CD4-positive, alpha-beta memory T cell (primary cell): ENCODE measurements around the gene DNTT. TPM values are rescaled to one million over a fixed set of nuclear protein-coding genes. Genes with fewer than 3 reads are reported as not detected.
"Not testable (repeated sequence)": the region's sequence is repeated elsewhere in the genome, so short reads cannot be mapped to it uniquely, and the experiment has no call there.

Experiments
- CTCF ChIA-PET: fragments of 350-600 bp; sonication (Branson Sonifier 250); formaldehyde crosslinking; loops from one replicate; lab custom pipeline; 2021; ENCODE audit warnings: inconsistent platforms; ENCODE audit not compliant: partially characterized antibody; lab: Charles Lee
- POLR2A ChIA-PET: fragments of 350-600 bp; sonication (Branson Sonifier 250); formaldehyde crosslinking; loops from one replicate; lab custom pipeline; 2021; ENCODE audit not compliant: partially characterized antibody; lab: Charles Lee
- DNase-seq, 5 donors: peaks; one replicate each; pipeline versions ENCODE4 v3.0.0 to v3.0.0-alpha.2; 2020 to 2022; ENCODE audit warnings: mixed read lengths in 1 of 5
- H3K27ac ChIP-seq: one replicate; pipeline ENCODE4 v1.7.0; 2013; ENCODE audit warnings: low read depth, low read length
- H3K27me3 ChIP-seq: 2 replicates; pipeline ENCODE4 v1.7.0; 2013; ENCODE audit warnings: mild to moderate bottlenecking, low read length, moderate library complexity; ENCODE audit not compliant: insufficient read depth
- H3K36me3 ChIP-seq: 2 replicates; pipeline ENCODE4 v1.7.0; 2013; ENCODE audit warnings: mild to moderate bottlenecking, low read length, moderate library complexity; ENCODE audit not compliant: insufficient read depth
- H3K4me1 ChIP-seq: 2 replicates; pipeline ENCODE4 v1.7.0; 2013; ENCODE audit warnings: mild to moderate bottlenecking, low read length, moderate library complexity; ENCODE audit not compliant: insufficient read depth
- H3K4me3 ChIP-seq, 2 donors: one replicate each; pipeline ENCODE4 v1.7.0; 2013; ENCODE audit warnings: low read length in 2 of 2, mild to moderate bottlenecking in 1 of 2
- H3K9me3 ChIP-seq, 2 donors: one replicate each; pipeline ENCODE4 v1.7.0; 2013; ENCODE audit warnings: low read length in 2 of 2, control low read depth in 1 of 2; ENCODE audit not compliant: control insufficient read depth in 1 of 2
- H3K27ac Mint-ChIP-seq, 7 donors: one replicate each; pipeline ENCODE4 v1.8.0; 2020 to 2021; ENCODE audit warnings: mixed read lengths in 7 of 7, mild to moderate bottlenecking in 6 of 7, inconsistent platforms in 3 of 7, moderate library complexity in 3 of 7
- H3K27me3 Mint-ChIP-seq, 2 donors: one replicate each; pipeline ENCODE4 v1.8.0; 2020 to 2021; ENCODE audit warnings: mixed read lengths in 2 of 2
- H3K36me3 Mint-ChIP-seq, 2 donors: one replicate each; pipeline ENCODE4 v1.8.0; 2020 to 2021; ENCODE audit warnings: mixed read lengths in 2 of 2, inconsistent platforms in 1 of 2, mild to moderate bottlenecking in 1 of 2
- H3K4me1 Mint-ChIP-seq, 4 donors: one replicate each; pipeline ENCODE4 v1.8.0; 2020 to 2021; ENCODE audit warnings: mixed read lengths in 4 of 4, mild to moderate bottlenecking in 1 of 4
- H3K4me3 Mint-ChIP-seq, 8 donors: one replicate each; pipeline ENCODE4 v1.8.0; 2020 to 2021; ENCODE audit warnings: mixed read lengths in 8 of 8, mild to moderate bottlenecking in 7 of 8, moderate library complexity in 6 of 8, inconsistent platforms in 3 of 8
- H3K9me3 Mint-ChIP-seq, 8 donors: one replicate each; pipeline ENCODE4 v1.8.0; 2020 to 2021; ENCODE audit warnings: mixed read lengths in 8 of 8, mild to moderate bottlenecking in 5 of 8, inconsistent platforms in 3 of 8, moderate library complexity in 1 of 8
- intact Hi-C: fragments of 100-400 bp; cut with micrococcal nuclease; formaldehyde crosslinking; loops from one replicate; pipeline ENCODE4 v1.15.1; 2023
- polyA plus RNA-seq, 2 donors: library from polyadenylated mRNA; unstranded; fragments of 300-500 nt; fragmentation: Illumina TruSeq; gene quantifications; one replicate each; pipeline ENCODE4 v1.2.3, GENCODE V29; 2021
- total RNA-seq, 2 experiments: library from RNA; stranded (reverse); gene quantifications; one replicate each; pipeline ENCODE4 v1.2.3, GENCODE V29; 2021

The DNTT gene
- total and polyA plus RNA-seq, 4 experiments from 2014 or later, result not detected

- H3K4me1 ChIP-seq, result peaks cover 16% of the 10 kb centered on the region
- no peaks in the 10 kb centered on the region for H3K36me3 Mint-ChIP-seq
- peaks cover 15 to 47% of the 10 kb centered on the region in 2 donors for H3K27me3 Mint-ChIP-seq
- DNase-seq, result no peak
- no peak overlapping the region for H3K27ac Mint-ChIP-seq
- intact Hi-C loops, result no loop called here
- H3K4me3 ChIP-seq, result no peak overlapping the region
- H3K9me3 Mint-ChIP-seq, result peaks cover 0 to 2% (median 0%) of the 10 kb centered on the region in 8 donors
- no peaks in the 10 kb centered on the region for H3K9me3 ChIP-seq
- no peak overlapping the region for H3K27ac ChIP-seq
- no peak overlapping the region for H3K4me3 Mint-ChIP-seq
- H3K4me1 Mint-ChIP-seq, result peaks cover 9 to 26% (median 13%) of the 10 kb centered on the region in 4 donors
- ChIA-PET POLR2A (no interaction called here), CTCF (no interaction called here)
- no peaks in the 10 kb centered on the region for H3K27me3 ChIP-seq
- H3K36me3 ChIP-seq, result no peaks in the 10 kb centered on the region
Observed at GRCh38 chr10:96297486-96297885, 6.7 kb upstream of the DNTT start.

- H3K27ac Mint-ChIP-seq, result peak overlapping the region in 1 of 7 donors; percentile 66
- H3K27me3 ChIP-seq, result no peaks in the 10 kb centered on the region
- no peak overlapping the region for H3K4me3 ChIP-seq
- POLR2A ChIA-PET, result no interaction called here
- CTCF ChIA-PET, result interaction anchor here (1.1 to 1.6 kb wide), 3 partner anchors 24 to 69 kb away, joined by 3 to 4 read pairs (median 3); no protein-coding TSS in a partner anchor
- no peak overlapping the region for H3K27ac ChIP-seq
- no peaks in the 10 kb centered on the region for H3K9me3 ChIP-seq
- intact Hi-C loops, result no loop called here
- no peak overlapping the region for H3K4me3 Mint-ChIP-seq
- H3K27me3 Mint-ChIP-seq, result peaks cover 15 to 47% of the 10 kb centered on the region in 2 donors
- peaks cover 0 to 2% (median 0%) of the 10 kb centered on the region in 8 donors for H3K9me3 Mint-ChIP-seq
- no peaks in the 10 kb centered on the region for H3K36me3 ChIP-seq
- no peaks in the 10 kb centered on the region for H3K36me3 Mint-ChIP-seq
- no peak for DNase-seq
- H3K4me1 ChIP-seq, result peaks cover 16% of the 10 kb centered on the region
- peaks cover 9 to 26% (median 13%) of the 10 kb centered on the region in 4 donors for H3K4me1 Mint-ChIP-seq
Observed at GRCh38 chr10:96298362-96298761, 5.9 kb upstream of the DNTT start.

- H3K4me1 ChIP-seq, result peaks cover 16% of the 10 kb centered on the region
Observed at GRCh38 chr10:96299383-96299782, 4.9 kb upstream of the DNTT start.

GRCh38 chr10:96301616-96302015, 2.6 kb upstream of the DNTT start:
- no peak overlapping the region for H3K27ac Mint-ChIP-seq
- POLR2A ChIA-PET, result no interaction called here
- H3K4me3 Mint-ChIP-seq, result no peak overlapping the region

More at GRCh38 chr10:96299383-96299782, 4.9 kb upstream of the DNTT start:
- H3K4me3 ChIP-seq, result no peak overlapping the region
- H3K9me3 Mint-ChIP-seq, result peaks cover 0 to 2% (median 0%) of the 10 kb centered on the region in 8 donors
- H3K36me3 ChIP-seq, result no peaks in the 10 kb centered on the region
- ChIA-PET CTCF (interaction anchor here (0.9 to 1.6 kb wide), 4 partner anchors 23 to 70 kb away, joined by 3 to 4 read pairs (median 3); no protein-coding TSS in a partner anchor), POLR2A (no interaction called here)
- no peaks in the 10 kb centered on the region for H3K9me3 ChIP-seq
- H3K27me3 Mint-ChIP-seq, result peaks cover 20 to 48% of the 10 kb centered on the region in 2 donors
- H3K27ac ChIP-seq, result no peak overlapping the region
- peaks cover 9 to 26% (median 13%) of the 10 kb centered on the region in 4 donors for H3K4me1 Mint-ChIP-seq
- peak in 4 of 5 donors; percentile 2 to 35 (median 15) for DNase-seq
- H3K4me3 Mint-ChIP-seq, result peak overlapping the region in 6 of 8 donors; percentile 18 to 57 (median 32)
- no peaks in the 10 kb centered on the region for H3K27me3 ChIP-seq
- peak overlapping the region in 3 of 7 donors; percentile 19 to 44 (median 30) for H3K27ac Mint-ChIP-seq
- H3K36me3 Mint-ChIP-seq, result no peaks in the 10 kb centered on the region
- intact Hi-C loops, result no loop called here

GRCh38 chr10:96305019-96305418, 785 bp downstream of the DNTT start:
- Mint-ChIP-seq H3K4me1 (peaks cover 0 to 3% (median 0%) of the 10 kb centered on the region in 4 donors), H3K27me3 (peaks cover 24 to 39% of the 10 kb centered on the region in 2 donors), H3K9me3 (no peaks in the 10 kb centered on the region), H3K36me3 (no peaks in the 10 kb centered on the region), H3K27ac (no peak overlapping the region), H3K4me3 (no peak overlapping the region)
- intact Hi-C loops, result no loop called here
- Histone ChIP-seq H3K36me3 (no peaks in the 10 kb centered on the region), H3K4me3 (no peak overlapping the region), H3K27ac (no peak overlapping the region), H3K27me3 (no peaks in the 10 kb centered on the region), H3K4me1 (peaks cover 2% of the 10 kb centered on the region), H3K9me3 (no peaks in the 10 kb centered on the region)
- ChIA-PET CTCF (no interaction called here), POLR2A (no interaction called here)
- DNase-seq, result no peak

More at GRCh38 chr10:96301616-96302015, 2.6 kb upstream of the DNTT start:
- no peak for DNase-seq
- Histone ChIP-seq H3K4me3 (no peak overlapping the region), H3K9me3 (no peaks in the 10 kb centered on the region), H3K27me3 (no peaks in the 10 kb centered on the region), H3K36me3 (no peaks in the 10 kb centered on the region), H3K4me1 (peaks cover 16% of the 10 kb centered on the region), H3K27ac (no peak overlapping the region)
- H3K4me1 Mint-ChIP-seq, result peaks cover 9 to 20% (median 12%) of the 10 kb centered on the region in 4 donors
- CTCF ChIA-PET, result interaction anchor here (2.0 kb wide), 1 partner anchor 72 kb away, joined by 7 read pairs; no protein-coding TSS in a partner anchor
- H3K9me3 Mint-ChIP-seq, result peaks cover 0 to 2% (median 0%) of the 10 kb centered on the region in 8 donors
- no peaks in the 10 kb centered on the region for H3K36me3 Mint-ChIP-seq
- peaks cover 19 to 54% of the 10 kb centered on the region in 2 donors for H3K27me3 Mint-ChIP-seq
- intact Hi-C loops, result no loop called here

DNA sequence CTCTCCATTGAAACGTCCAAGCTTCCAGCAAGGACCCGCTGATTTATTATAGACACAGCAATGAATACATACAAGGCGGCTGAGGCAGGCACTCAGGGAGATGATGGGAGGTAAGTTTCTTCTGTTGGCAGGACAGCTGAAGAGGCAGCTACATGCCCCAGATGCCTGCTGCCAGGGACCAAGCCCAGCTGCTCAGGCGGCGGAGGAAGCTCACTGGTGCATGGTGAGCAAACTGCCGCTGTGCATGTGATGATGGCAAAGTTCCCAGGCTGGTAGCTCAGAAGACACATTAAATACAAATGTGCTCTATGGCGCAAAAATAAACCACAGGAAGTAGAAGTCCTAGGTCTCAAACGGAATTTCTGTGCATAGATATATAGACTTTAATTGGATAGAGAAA, 2.3 kb downstream of the DNTT start:
- Histone ChIP-seq H3K27ac (no peak overlapping the region), H3K4me3 (no peak overlapping the region), H3K4me1 (no peaks in the 10 kb centered on the region), H3K36me3 (no peaks in the 10 kb centered on the region), H3K27me3 (no peaks in the 10 kb centered on the region), H3K9me3 (no peaks in the 10 kb centered on the region)
- H3K9me3 Mint-ChIP-seq, result no peaks in the 10 kb centered on the region
- intact Hi-C loops, result no loop called here
- ChIA-PET CTCF (interaction anchor here (1.1 kb wide), 1 partner anchor 34 kb away, joined by 4 read pairs; no protein-coding TSS in a partner anchor), POLR2A (no interaction called here)
- H3K36me3 Mint-ChIP-seq, result no peaks in the 10 kb centered on the region
- peaks cover 18 to 36% of the 10 kb centered on the region in 2 donors for H3K27me3 Mint-ChIP-seq
- no peak overlapping the region for H3K27ac Mint-ChIP-seq
- no peak for DNase-seq
- peaks cover 0 to 2% (median 0%) of the 10 kb centered on the region in 4 donors for H3K4me1 Mint-ChIP-seq
- H3K4me3 Mint-ChIP-seq, result no peak overlapping the region

DNA sequence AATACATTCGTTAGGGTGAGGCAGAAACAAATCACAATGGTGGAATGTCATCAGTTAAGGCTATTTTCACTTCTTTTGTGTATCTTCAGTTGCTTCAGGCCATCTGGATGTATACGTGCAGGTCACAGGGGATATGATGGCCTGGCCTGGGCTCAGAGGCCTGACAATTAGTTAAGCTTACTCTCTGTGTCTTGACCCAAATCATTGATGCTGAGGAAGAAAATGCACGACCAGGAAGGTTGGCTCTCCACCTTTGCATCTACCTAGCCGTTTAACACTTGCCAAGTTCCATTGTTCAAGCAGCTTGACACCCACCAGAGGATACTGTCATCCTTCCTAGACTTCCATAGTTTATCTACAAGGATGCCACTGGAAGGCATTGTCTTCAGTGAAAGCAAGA, 4.6 kb downstream of the DNTT start:
- H3K4me3 Mint-ChIP-seq, H3K9me3 Mint-ChIP-seq, H3K36me3 ChIP-seq, H3K27me3 ChIP-seq, H3K27ac ChIP-seq, H3K4me1 Mint-ChIP-seq, H3K4me1 ChIP-seq, DNase-seq, H3K27ac Mint-ChIP-seq, POLR2A ChIA-PET, H3K9me3 ChIP-seq, H3K4me3 ChIP-seq, intact Hi-C loops, H3K36me3 Mint-ChIP-seq: not testable (repeated sequence)
- CTCF ChIA-PET, result interaction anchor here (1.3 kb wide), 1 partner anchor 79 kb away, joined by 4 read pairs; no protein-coding TSS in a partner anchor
- peaks cover 17 to 34% of the 10 kb centered on the region in 2 donors for H3K27me3 Mint-ChIP-seq
